Sigmoid colon (tissue), 7 donors: ENCODE results near the gene MRPL36. TPM values are rescaled to one million over a fixed set of nuclear protein-coding genes. Genes with fewer than 3 reads are reported as not detected.
A peak's percentile ranks its signal among the peaks of the same experiment; 100 is the strongest.

Experiments
- DNase-seq: peaks from one replicate; pipeline ENCODE4 v3.0.0-alpha.2; 2019
- H3K27ac ChIP-seq, 4 donors: fragments of 200-600 bp; sonication (generic); one replicate each; pipeline ENCODE4 v1.5.1; 2016 to 2019; ENCODE audit warnings: mild to moderate bottlenecking in 1 of 4
- H3K27me3 ChIP-seq, 3 donors: fragments of 200-600 bp; sonication (generic); one replicate each; pipeline ENCODE4 v1.5.1; 2019; ENCODE audit warnings: mild to moderate bottlenecking in 1 of 3
- H3K36me3 ChIP-seq, 4 donors: fragments of 200-600 bp; sonication (generic); one replicate each; pipeline ENCODE4 v1.5.1; 2016 to 2019
- H3K4me1 ChIP-seq, 4 donors: fragments of 200-600 bp; sonication (generic); one replicate each; pipeline ENCODE4 v1.5.1; 2017 to 2019
- H3K4me3 ChIP-seq, 4 donors: fragments of 200-600 bp; sonication (generic); one replicate each; pipeline ENCODE4 v1.5.1; 2017 to 2019; ENCODE audit warnings: mild to moderate bottlenecking in 2 of 4, moderate library complexity in 1 of 4
- H3K9me3 ChIP-seq, 4 donors: fragments of 200-600 bp in 3 of 4; sonication (generic) in 3 of 4; one replicate each; pipeline versions ENCODE4 v1.5.1 to v1.6.1; 2013 to 2019
- CTCF ChIP-seq, 4 experiments: fragments of 450-650 bp in 3 of 4; fragments of 200-600 bp in 1 of 4; IDR thresholded peaks; one replicate each; pipeline ENCODE4 v1.5.1; 2016 to 2019; ENCODE audit warnings: antibody characterized with exemption in 4 of 4, mild to moderate bottlenecking in 3 of 4, moderate library complexity in 2 of 4
- EP300 ChIP-seq, 4 donors: sonication (generic); formaldehyde crosslinking; IDR thresholded peaks; one replicate each; pipeline ENCODE4 v1.6.1; 2017; ENCODE audit warnings: antibody characterized with exemption in 4 of 4
- POLR2A ChIP-seq, 2 donors: fragments of 450-650 bp; IDR thresholded peaks; one replicate each; pipeline ENCODE4 v1.6.1; 2016; ENCODE audit warnings: antibody characterized with exemption in 2 of 2, mild to moderate bottlenecking in 2 of 2, moderate library complexity in 2 of 2
- POLR2AphosphoS5 ChIP-seq, 4 donors: sonication (generic); formaldehyde crosslinking; IDR thresholded peaks; one replicate each; pipeline ENCODE4 v1.6.1; 2017; ENCODE audit warnings: antibody characterized with exemption in 4 of 4
- WGBS, 2 donors: extraction: QIAGEN DNeasy Blood & Tissue Kit; methylation state at CpG; one replicate each; pipeline ENCODE4 v1.1.7; 2013; 5-methylcytosine and 5-hydroxymethylcytosine counted together
- intact Hi-C: fragments of 100-400 bp; cut with DNase I; formaldehyde crosslinking; loops from one replicate; pipeline ENCODE4 v1.15.1; 2023
- polyA plus RNA-seq, 3 donors: library from polyadenylated mRNA; stranded (reverse); fragments of 200-250 nt; gene quantifications; one replicate each; pipeline ENCODE4 v1.2.3, GENCODE V29; 2013
- total RNA-seq, 4 donors: library from RNA; depleted of rRNA; stranded (reverse); fragments of >200 nt; gene quantifications; one replicate each; pipeline ENCODE4 v1.1.0, GENCODE V29; 2016
- donor health status: healthy with polysubstance abuse.
- donor health status: Bipolar disorder and iron deficiency.
- donor health status: healthy.

Gene MRPL36
- total and polyA plus RNA-seq, 7 donors: 32.4 to 77.9 (median 59.4) TPM

GRCh38 chr5:1797855-1798254, 1.8 kb downstream of the MRPL36 start:
- 90 to 94% methylated on average over 11 of the region's 11 CpGs for WGBS, 2 donors
- Histone ChIP-seq H3K4me1 (peaks cover 0 to 34% (median 32%) of the 10 kb centered on the region in 4 donors), H3K36me3 (peaks cover 7 to 28% (median 14%) of the 10 kb centered on the region in 4 donors), H3K27me3 (no peaks in the 10 kb centered on the region), H3K4me3 (no peak overlapping the region), H3K9me3 (no peaks in the 10 kb centered on the region), H3K27ac (no peak overlapping the region)
- intact Hi-C loops: loop anchor here (2.0 kb wide), 1 partner anchor 453 kb away; the partner anchor contains the start of gene CLPTM1L
- no peak for TF ChIP-seq CTCF (IDR thresholded peaks at IDR 0.05)
- no peak for TF ChIP-seq EP300 (IDR thresholded peaks at IDR 0.05)
- no peak for TF ChIP-seq POLR2AphosphoS5 (IDR thresholded peaks at IDR 0.05)
- TF ChIP-seq POLR2A (IDR thresholded peaks at IDR 0.05): no peak
- peak; percentile 44 for DNase-seq

GRCh38 chr5:1797103-1797800, 2.4 kb downstream of the MRPL36 start:
- no peak for TF ChIP-seq POLR2AphosphoS5 (IDR thresholded peaks at IDR 0.05)
- TF ChIP-seq CTCF (IDR thresholded peaks at IDR 0.05): no peak
- TF ChIP-seq EP300 (IDR thresholded peaks at IDR 0.05): no peak
- TF ChIP-seq POLR2A (IDR thresholded peaks at IDR 0.05): no peak
- no peaks in the 10 kb centered on the region for H3K27me3 ChIP-seq
- no peak overlapping the region for H3K27ac ChIP-seq
- DNase-seq: peak; percentile 56
- H3K9me3 ChIP-seq: no peaks in the 10 kb centered on the region
- intact Hi-C loops: no loop called here
- peaks cover 7 to 24% (median 12%) of the 10 kb centered on the region in 4 donors for H3K36me3 ChIP-seq
- H3K4me1 ChIP-seq: peaks cover 0 to 30% (median 28%) of the 10 kb centered on the region in 4 donors
- 94 to 95% methylated on average over 18 of the region's 18 CpGs for WGBS, 2 donors
- H3K4me3 ChIP-seq: no peak overlapping the region

- Histone ChIP-seq H3K9me3 (no peaks in the 10 kb centered on the region), H3K36me3 (peaks cover 7 to 24% (median 12%) of the 10 kb centered on the region in 4 donors), H3K27me3 (no peaks in the 10 kb centered on the region), H3K27ac (no peak overlapping the region), H3K4me1 (peaks cover 0 to 25% (median 22%) of the 10 kb centered on the region in 4 donors), H3K4me3 (no peak overlapping the region)
- DNase-seq: peak; percentile 54
- intact Hi-C loops: no loop called here
- WGBS, 2 donors: 89 to 90% methylated on average over 21 of the region's 21 CpGs
- no peak for TF ChIP-seq POLR2A (IDR thresholded peaks at IDR 0.05)
- no peak for TF ChIP-seq POLR2AphosphoS5 (IDR thresholded peaks at IDR 0.05)
- no peak for TF ChIP-seq CTCF (IDR thresholded peaks at IDR 0.05)
- no peak for TF ChIP-seq EP300 (IDR thresholded peaks at IDR 0.05)
Measured at GRCh38 chr5:1796371-1797102, 3.1 kb downstream of the MRPL36 start.

DNA sequence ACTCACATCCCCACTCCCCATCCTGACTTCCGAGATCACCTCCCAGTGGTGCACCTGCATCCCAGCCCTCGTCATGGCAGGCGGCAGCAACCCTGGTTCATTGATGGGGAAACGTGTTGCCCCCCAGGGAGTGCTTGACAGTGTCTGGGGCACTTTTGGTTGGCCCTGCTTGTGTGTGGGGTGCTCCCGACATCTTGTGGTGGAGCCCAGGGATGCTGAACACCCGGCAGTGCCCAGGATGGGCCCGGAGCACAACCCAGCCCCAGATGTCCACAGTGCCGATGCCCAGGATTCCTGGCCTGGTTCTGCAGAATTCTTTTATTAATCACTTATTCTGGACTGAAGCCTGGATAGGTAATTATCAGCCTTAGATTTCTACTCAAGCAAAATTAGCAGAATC, 3.7 kb downstream of the MRPL36 start:
- DNase-seq: no peak
- Histone ChIP-seq H3K36me3 (peaks cover 7 to 24% (median 12%) of the 10 kb centered on the region in 4 donors), H3K27ac (no peak overlapping the region), H3K4me3 (no peak overlapping the region), H3K4me1 (peaks cover 0 to 25% (median 22%) of the 10 kb centered on the region in 4 donors), H3K9me3 (no peaks in the 10 kb centered on the region), H3K27me3 (no peaks in the 10 kb centered on the region)
- intact Hi-C loops: no loop called here
- TF ChIP-seq CTCF (IDR thresholded peaks at IDR 0.05) (no peak), EP300 (IDR thresholded peaks at IDR 0.05) (no peak), POLR2AphosphoS5 (IDR thresholded peaks at IDR 0.05) (no peak), POLR2A (IDR thresholded peaks at IDR 0.05) (no peak)
- 88% methylated on average over 8 of the region's 8 CpGs for WGBS, 2 donors
